ENCODE data around the gene PKNOX2.

- no peak for TF ChIP-seq CTCF (IDR thresholded peaks at IDR 0.05; ENCODE audit: insufficient read depth, low read length)
- no peak for TF ChIP-seq REST (IDR thresholded peaks at IDR 0.05; ENCODE audit: insufficient replicate concordance, low read depth)
- no peak for TF ChIP-seq POLR2AphosphoS5 (IDR thresholded peaks at IDR 0.05; ENCODE audit: low read depth)
Observed at GRCh38 chr11:125315079-125315740, 150.7 kb downstream of the PKNOX2 start.
